Peyer's patch (tissue), 4 donors: ENCODE measurements around the gene OR51A4. TPM values are rescaled to one million over a fixed set of nuclear protein-coding genes. Genes with fewer than 3 reads are reported as not detected.

Experiments
- DNase-seq, 3 donors: peaks; one replicate each; pipeline ENCODE4 v3.0.0-alpha.2; 2017 to 2019
- H3K27ac ChIP-seq, 4 donors: fragments of 200-600 bp; sonication (generic); one replicate each; pipeline ENCODE4 v1.5.1; 2016 to 2019
- H3K27me3 ChIP-seq, 2 donors: fragments of 200-600 bp; sonication (generic); one replicate each; pipeline ENCODE4 v1.5.1; 2019
- H3K36me3 ChIP-seq, 3 donors: fragments of 200-600 bp; sonication (generic); one replicate each; pipeline ENCODE4 v1.5.1; 2016 to 2019
- H3K4me1 ChIP-seq, 4 donors: fragments of 200-600 bp; sonication (generic); one replicate each; pipeline ENCODE4 v1.5.1; 2016 to 2019
- H3K4me3 ChIP-seq, 4 donors: fragments of 200-600 bp; sonication (generic); 1 replicate in 3 of 4; 2 replicates in 1 of 4; pipeline ENCODE4 v1.5.1; 2016 to 2019; ENCODE audit warnings: mild to moderate bottlenecking in 1 of 4
- H3K9me3 ChIP-seq, 4 donors: fragments of 200-600 bp; sonication (generic); one replicate each; pipeline ENCODE4 v1.5.1; 2016 to 2019; ENCODE audit warnings: mild to moderate bottlenecking in 1 of 4
- CTCF ChIP-seq, 6 experiments: fragments of 450-650 bp in 4 of 6; fragments of 200-600 bp in 2 of 6; sonication (generic) in 1 of 6; IDR thresholded peaks; one replicate each; pipeline ENCODE4 v1.5.1; 2017 to 2019; ENCODE audit warnings: antibody characterized with exemption in 6 of 6, mild to moderate bottlenecking in 3 of 6, moderate library complexity in 1 of 6
- POLR2A ChIP-seq, 2 donors: fragments of 450-650 bp; IDR thresholded peaks; one replicate each; pipeline ENCODE4 v1.5.1; 2017; ENCODE audit warnings: antibody characterized with exemption in 2 of 2, mild to moderate bottlenecking in 2 of 2, moderate library complexity in 2 of 2
- total RNA-seq, 4 donors: library from RNA; depleted of rRNA; stranded (reverse); fragments of >200 nt; gene quantifications; one replicate each; pipeline ENCODE4 v1.1.0, GENCODE V29; 2016

Gene OR51A4, protein sequence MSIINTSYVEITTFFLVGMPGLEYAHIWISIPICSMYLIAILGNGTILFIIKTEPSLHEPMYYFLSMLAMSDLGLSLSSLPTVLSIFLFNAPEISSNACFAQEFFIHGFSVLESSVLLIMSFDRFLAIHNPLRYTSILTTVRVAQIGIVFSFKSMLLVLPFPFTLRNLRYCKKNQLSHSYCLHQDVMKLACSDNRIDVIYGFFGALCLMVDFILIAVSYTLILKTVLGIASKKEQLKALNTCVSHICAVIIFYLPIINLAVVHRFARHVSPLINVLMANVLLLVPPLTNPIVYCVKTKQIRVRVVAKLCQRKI
- not detected for total RNA-seq

DNA sequence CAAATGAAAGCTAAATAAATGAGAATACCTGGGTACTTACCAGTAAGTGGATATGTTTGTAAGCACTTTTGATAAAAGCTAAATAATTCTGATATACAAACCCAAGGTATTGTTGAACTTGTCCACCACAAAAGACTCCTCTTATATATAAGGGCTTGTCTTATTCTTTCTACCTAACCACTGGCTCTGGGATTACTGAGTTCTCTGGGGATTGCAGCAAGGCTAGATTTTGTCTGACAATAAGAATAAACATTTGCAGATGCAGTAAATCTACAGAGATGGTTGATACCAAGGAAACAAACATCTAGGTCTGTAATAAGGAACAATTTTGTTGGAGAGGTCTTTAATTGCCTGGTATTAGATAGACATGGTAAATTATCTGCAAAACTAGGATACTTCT lies at the start of gene OR51A4:
Gene OR51A4 (minus strand): TSS at position 101 of the 400 bp plus-strand sequence. CDS start 505 bp downstream, outside the sequence.
- no peaks in the 10 kb centered on the region for H3K36me3 ChIP-seq
- no peak within 1 kb of the TSS for H3K27ac ChIP-seq
- no peaks in the 10 kb centered on the region for H3K27me3 ChIP-seq
- no peak for DNase-seq
- TF ChIP-seq POLR2A (IDR thresholded peaks at IDR 0.05): no peak
- H3K4me3 ChIP-seq: no peak within 1 kb of the TSS
- no peaks in the 10 kb centered on the region for H3K4me1 ChIP-seq
- no peaks in the 10 kb centered on the region for H3K9me3 ChIP-seq

DNA sequence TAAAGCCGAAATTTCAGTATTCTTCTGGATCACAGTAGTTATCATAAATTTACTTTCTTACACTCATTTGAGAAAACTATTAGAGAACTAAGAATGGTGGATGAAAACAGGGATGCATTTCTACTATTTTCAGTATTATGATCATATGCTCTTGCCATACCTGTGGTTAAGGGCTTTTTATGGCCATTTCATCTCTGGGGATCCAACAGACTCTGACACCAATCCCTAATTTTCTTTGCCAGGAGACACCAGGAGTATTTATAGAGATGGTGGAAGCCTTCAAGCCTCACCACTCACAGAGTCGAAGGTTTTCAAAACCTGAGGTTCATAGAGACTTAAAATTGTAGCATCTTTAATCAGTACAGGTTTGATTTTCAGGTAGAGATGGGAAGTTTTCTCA lies 47.1 kb upstream of the OR51A4 start, which contains the start of gene OR51L1:
Gene OR51L1 (plus strand): TSS at position 301 of the 400 bp plus-strand sequence. CDS start 4,132 bp downstream, outside the sequence.
- H3K36me3 ChIP-seq: no peaks in the 10 kb centered on the region
- H3K27me3 ChIP-seq: no peaks in the 10 kb centered on the region
- no peaks in the 10 kb centered on the region for H3K9me3 ChIP-seq
- no peak for TF ChIP-seq CTCF (IDR thresholded peaks at IDR 0.05)
- TF ChIP-seq POLR2A (IDR thresholded peaks at IDR 0.05): no peak
- no peak within 1 kb of the TSS for H3K27ac ChIP-seq
- no peak within 1 kb of the TSS for H3K4me3 ChIP-seq
- DNase-seq: no peak
- H3K4me1 ChIP-seq: no peaks in the 10 kb centered on the region

GRCh38 chr11:4991060-4991459 lies 43.7 kb upstream of the OR51A4 start:
- H3K9me3 ChIP-seq: no peaks in the 10 kb centered on the region
- H3K4me3 ChIP-seq: no peak overlapping the region
- no peak overlapping the region for H3K27ac ChIP-seq
- no peaks in the 10 kb centered on the region for H3K36me3 ChIP-seq
- H3K4me1 ChIP-seq: no peaks in the 10 kb centered on the region
- DNase-seq: no peak
- TF ChIP-seq CTCF (IDR thresholded peaks at IDR 0.05) (no peak), POLR2A (IDR thresholded peaks at IDR 0.05) (no peak)
- H3K27me3 ChIP-seq: no peaks in the 10 kb centered on the region

- Histone ChIP-seq H3K36me3 (no peaks in the 10 kb centered on the region), H3K27ac (no peak overlapping the region), H3K4me3 (no peak overlapping the region), H3K4me1 (no peaks in the 10 kb centered on the region), H3K27me3 (no peaks in the 10 kb centered on the region), H3K9me3 (no peaks in the 10 kb centered on the region)
- DNase-seq: no peak
- TF ChIP-seq CTCF (IDR thresholded peaks at IDR 0.05) (no peak), POLR2A (IDR thresholded peaks at IDR 0.05) (no peak)
Observed at GRCh38 chr11:4983841-4984240, 36.4 kb upstream of the OR51A4 start.

- H3K4me1 ChIP-seq: no peaks in the 10 kb centered on the region
- no peaks in the 10 kb centered on the region for H3K36me3 ChIP-seq
- H3K27me3 ChIP-seq: no peaks in the 10 kb centered on the region
- no peak overlapping the region for H3K4me3 ChIP-seq
- no peaks in the 10 kb centered on the region for H3K9me3 ChIP-seq
- TF ChIP-seq POLR2A (IDR thresholded peaks at IDR 0.05): no peak
- TF ChIP-seq CTCF (IDR thresholded peaks at IDR 0.05): no peak
- no peak overlapping the region for H3K27ac ChIP-seq
- DNase-seq: no peak
Observed at GRCh38 chr11:4982678-4983077, 35.3 kb upstream of the OR51A4 start.

- Histone ChIP-seq H3K27ac (no peak overlapping the region), H3K4me1 (no peaks in the 10 kb centered on the region), H3K36me3 (no peaks in the 10 kb centered on the region), H3K4me3 (no peak overlapping the region), H3K27me3 (no peaks in the 10 kb centered on the region), H3K9me3 (no peaks in the 10 kb centered on the region)
- TF ChIP-seq POLR2A (IDR thresholded peaks at IDR 0.05) (no peak), CTCF (IDR thresholded peaks at IDR 0.05) (no peak)
- DNase-seq: no peak
Observed at GRCh38 chr11:4979036-4979435, 31.6 kb upstream of the OR51A4 start.
